A673 (cell line): ENCODE data around the gene SH3RF3. TPM values are rescaled to one million over a fixed set of nuclear protein-coding genes. Genes with fewer than 3 reads are reported as not detected.

ENCODE experiments used
- BruUV-seq: library from RNA; stranded (reverse); fragments of 400-500 nt; replicated peaks from 2 replicates; lab custom pipeline; 2021; lab: Mats Ljungman, UMichigan
- CTCF ChIA-PET: fragments of 300-600 bp; sonication (Branson Sonifier 250); formaldehyde crosslinking; loops from one replicate; lab custom pipeline; 2022; ENCODE audit warnings: antibody characterized with exemption; lab: Charles Lee
- POLR2A ChIA-PET: fragments of 300-600 bp; sonication (Branson Sonifier 250); formaldehyde crosslinking; loops from one replicate; lab custom pipeline; 2022; ENCODE audit warnings: antibody characterized with exemption; ENCODE audit not compliant: low non-redundant PET; lab: Charles Lee
- DNase-seq: peaks from one replicate; pipeline ENCODE4 v3.0.0-alpha.2; 2015; ENCODE audit warnings: low spot score
- H3K27ac ChIP-seq: fragments of 200-600 bp; sonication (generic); 2 replicates; pipeline ENCODE4 v1.5.1; 2016; ENCODE audit warnings: mixed run types, low read depth, mild to moderate bottlenecking, mixed read lengths, antibody characterized with exemption, low read length; ENCODE audit not compliant: poor library complexity, severe bottlenecking
- H3K27me3 ChIP-seq: fragments of 200-600 bp; sonication (generic); replicated peaks from 2 replicates; pipeline ENCODE4 v1.6.1; 2017; ENCODE audit warnings: mixed run types, low read depth, mild to moderate bottlenecking, mixed read lengths, antibody characterized with exemption, low read length; ENCODE audit not compliant: insufficient read depth, poor library complexity
- H3K36me3 ChIP-seq: fragments of 200-600 bp; sonication (generic); 2 replicates; pipeline ENCODE4 v1.6.1; 2016; ENCODE audit warnings: mixed run types, mild to moderate bottlenecking, mixed read lengths, antibody characterized with exemption, low read length; ENCODE audit not compliant: insufficient read depth, poor library complexity, severe bottlenecking
- H3K4me1 ChIP-seq: fragments of 200-600 bp; sonication (generic); 2 replicates; pipeline ENCODE4 v1.6.1; 2017; ENCODE audit warnings: mixed run types, mild to moderate bottlenecking, mixed read lengths, antibody characterized with exemption, low read length; ENCODE audit not compliant: insufficient read depth, poor library complexity, severe bottlenecking
- H3K4me3 ChIP-seq: fragments of 200-600 bp; sonication (generic); 2 replicates; pipeline ENCODE4 v1.5.1; 2016; ENCODE audit warnings: low read depth, mixed run types, mild to moderate bottlenecking, mixed read lengths, low read length; ENCODE audit not compliant: poor library complexity, severe bottlenecking
- H3K9me3 ChIP-seq: fragments of 200-600 bp; sonication (generic); 2 replicates; pipeline ENCODE4 v1.6.1; 2016; ENCODE audit warnings: mixed run types, low read depth, mild to moderate bottlenecking, mixed read lengths, antibody characterized with exemption, low read length; ENCODE audit not compliant: poor library complexity, severe bottlenecking
- EZH2 ChIP-seq: fragments of 200-600 bp; sonication (generic); IDR thresholded peaks from 2 replicates; pipeline ENCODE4 v1.6.1; 2017; ENCODE audit warnings: borderline replicate concordance, low read depth, mild to moderate bottlenecking, mixed read lengths, antibody characterized with exemption, low read length; ENCODE audit not compliant: poor library complexity, severe bottlenecking
- intact Hi-C: fragments of 100-400 bp; cut with micrococcal nuclease; formaldehyde crosslinking; loops from one replicate; pipeline ENCODE4 v1.10.0; 2022; ENCODE audit not compliant: unreplicated experiment
- total RNA-seq: library from RNA; stranded (reverse); gene quantifications from 2 replicates; pipeline ENCODE4 v1.2.3, GENCODE V29; 2021
- TF ChIP-seq, protein P1 (sequence below): fragments of 300-800, 200-600 bp; sonication (generic); conservative IDR thresholded peaks from 2 replicates; pipeline ENCODE4 v1.5.1; 2017; ENCODE audit warnings: low read depth, mild to moderate bottlenecking, antibody characterized with exemption, low read length, moderate library complexity, mixed read lengths

The SH3RF3 gene
- total RNA-seq, 1 experiment from 2014 or later, result 0.15 TPM

GRCh38 chr2:109318150-109318948 is 189.3 kb downstream of the SH3RF3 start:
- peak; percentile 45 for DNase-seq
- CTCF ChIA-PET, result no interaction called here
- BruUV-seq, result no TSS peak
- H3K36me3 ChIP-seq, result no peaks in the 10 kb centered on the region
- H3K4me3 ChIP-seq, result no peak overlapping the region
- no peaks in the 10 kb centered on the region for H3K9me3 ChIP-seq
- H3K27ac ChIP-seq, result no peak overlapping the region
- H3K4me1 ChIP-seq, result peaks cover 31% of the 10 kb centered on the region
- H3K27me3 ChIP-seq, result no peaks in the 10 kb centered on the region
- intact Hi-C loops, result no loop called here
- POLR2A ChIA-PET, result no interaction called here
- TF ChIP-seq EZH2, result no peak
- TF ChIP-seq, protein P1, sequence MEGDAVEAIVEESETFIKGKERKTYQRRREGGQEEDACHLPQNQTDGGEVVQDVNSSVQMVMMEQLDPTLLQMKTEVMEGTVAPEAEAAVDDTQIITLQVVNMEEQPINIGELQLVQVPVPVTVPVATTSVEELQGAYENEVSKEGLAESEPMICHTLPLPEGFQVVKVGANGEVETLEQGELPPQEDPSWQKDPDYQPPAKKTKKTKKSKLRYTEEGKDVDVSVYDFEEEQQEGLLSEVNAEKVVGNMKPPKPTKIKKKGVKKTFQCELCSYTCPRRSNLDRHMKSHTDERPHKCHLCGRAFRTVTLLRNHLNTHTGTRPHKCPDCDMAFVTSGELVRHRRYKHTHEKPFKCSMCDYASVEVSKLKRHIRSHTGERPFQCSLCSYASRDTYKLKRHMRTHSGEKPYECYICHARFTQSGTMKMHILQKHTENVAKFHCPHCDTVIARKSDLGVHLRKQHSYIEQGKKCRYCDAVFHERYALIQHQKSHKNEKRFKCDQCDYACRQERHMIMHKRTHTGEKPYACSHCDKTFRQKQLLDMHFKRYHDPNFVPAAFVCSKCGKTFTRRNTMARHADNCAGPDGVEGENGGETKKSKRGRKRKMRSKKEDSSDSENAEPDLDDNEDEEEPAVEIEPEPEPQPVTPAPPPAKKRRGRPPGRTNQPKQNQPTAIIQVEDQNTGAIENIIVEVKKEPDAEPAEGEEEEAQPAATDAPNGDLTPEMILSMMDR, result peak; percentile 27; the same call in 1 of the 2 replicates

- Histone ChIP-seq H3K36me3 (no peaks in the 10 kb centered on the region), H3K27ac (no peak overlapping the region), H3K4me1 (peaks cover 31% of the 10 kb centered on the region), H3K9me3 (no peaks in the 10 kb centered on the region), H3K27me3 (no peaks in the 10 kb centered on the region), H3K4me3 (no peak overlapping the region)
- POLR2A ChIA-PET, result no interaction called here
- no peak for TF ChIP-seq EZH2
- TF ChIP-seq, protein P1, result no peak
- DNase-seq, result no peak
- intact Hi-C loops, result no loop called here
- no TSS peak for BruUV-seq
- CTCF ChIA-PET, result no interaction called here
These were observed 189.9 kb downstream of the SH3RF3 start for GRCh38 chr2:109318949-109319342.

GRCh38 chr2:109320195-109320922 is 191.4 kb downstream of the SH3RF3 start:
- TF ChIP-seq, protein P1, result no peak
- no peak for TF ChIP-seq EZH2

More at GRCh38 chr2:109320195-109320922, 191.4 kb downstream of the SH3RF3 start:
- no TSS peak for BruUV-seq
- peaks cover 31% of the 10 kb centered on the region for H3K4me1 ChIP-seq
- no peaks in the 10 kb centered on the region for H3K36me3 ChIP-seq
- H3K9me3 ChIP-seq, result no peaks in the 10 kb centered on the region
- intact Hi-C loops, result no loop called here
- H3K27ac ChIP-seq, result no peak overlapping the region
- ChIA-PET CTCF (no interaction called here), POLR2A (no interaction called here)
- DNase-seq, result no peak
- no peak overlapping the region for H3K4me3 ChIP-seq
- H3K27me3 ChIP-seq, result no peaks in the 10 kb centered on the region
